GM21529 (cell line): ENCODE measurements around the gene GOLGA3.
A peak's percentile ranks its signal among the peaks of the same experiment; 100 is the strongest.
"Not testable (repeated sequence)": the region's sequence is repeated elsewhere in the genome, so short reads cannot be mapped to it uniquely, and the experiment has no call there.

Source experiments
- ATAC-seq: cut with Tn5 transposase; IDR thresholded peaks from one replicate; pipeline ENCODE4 v1.9.1; 2021; ENCODE audit not compliant: unreplicated experiment

The GOLGA3 gene

DNA sequence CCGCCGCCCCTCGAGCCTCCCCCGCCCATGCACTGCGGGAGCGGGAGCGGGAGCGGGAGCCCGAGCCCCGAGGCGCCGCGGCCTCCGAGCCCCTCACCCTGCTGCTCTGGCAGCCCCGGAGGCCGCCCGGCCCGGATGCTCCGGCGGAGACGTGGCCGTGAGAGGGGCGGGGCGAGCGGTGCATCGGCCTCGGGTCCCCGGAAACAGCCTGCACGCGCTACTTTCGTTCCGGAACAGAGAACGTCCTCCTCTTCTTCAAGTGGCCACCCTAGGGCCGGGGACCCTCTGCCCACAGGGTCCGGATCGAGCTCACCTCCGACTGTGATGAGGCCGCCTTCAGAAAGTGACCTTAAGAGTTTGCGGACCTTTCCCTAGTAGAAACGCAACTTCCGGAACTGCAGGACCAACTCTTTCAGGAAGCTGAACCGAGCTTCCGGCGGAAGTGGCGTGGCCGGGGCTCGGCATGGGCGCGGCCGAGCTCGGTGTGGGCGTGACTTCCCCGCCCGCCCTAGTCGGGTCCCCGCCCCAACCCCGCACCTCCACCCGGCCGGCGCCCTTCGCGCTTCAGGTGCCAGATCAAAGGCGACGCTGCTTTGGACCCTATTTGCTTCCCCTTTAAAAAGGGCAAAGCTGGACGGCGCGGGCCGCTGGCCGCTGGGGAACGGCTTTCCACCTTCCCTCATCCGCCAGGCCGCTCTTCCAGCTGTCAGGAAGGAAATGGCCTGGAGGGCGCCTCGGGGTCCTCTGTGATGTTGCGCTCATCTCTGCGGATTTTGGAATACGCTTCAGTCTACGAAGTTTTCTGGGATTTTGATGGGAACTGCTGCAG, at the start of gene GOLGA3:
Gene GOLGA3 (minus strand): TSS at position 164 of the 829 bp plus-strand sequence. CDS start 6,741 bp downstream, outside the sequence.
- ATAC-seq, result peak; percentile 87

DNA sequence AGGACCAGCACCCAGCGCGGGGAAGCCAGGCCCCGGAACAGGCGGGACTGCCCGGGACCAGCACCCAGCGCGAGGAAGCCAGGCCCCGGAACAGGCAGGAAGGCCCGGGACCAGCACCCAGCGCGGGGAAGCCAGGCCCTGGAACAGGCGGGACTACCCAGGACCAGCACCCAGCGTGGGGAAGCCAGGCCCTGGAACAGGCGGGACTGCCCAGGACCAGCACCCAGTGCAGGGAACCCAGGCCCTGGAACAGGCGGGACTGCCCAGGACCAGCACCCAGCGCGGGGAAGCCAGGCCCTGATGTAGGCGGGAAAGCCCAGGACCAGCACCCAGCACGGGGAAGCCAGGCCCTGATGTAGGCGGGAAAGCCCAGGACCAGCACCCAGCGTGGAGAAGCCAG, 46.0 kb upstream of the GOLGA3 start:
- not testable (repeated sequence) for ATAC-seq

DNA sequence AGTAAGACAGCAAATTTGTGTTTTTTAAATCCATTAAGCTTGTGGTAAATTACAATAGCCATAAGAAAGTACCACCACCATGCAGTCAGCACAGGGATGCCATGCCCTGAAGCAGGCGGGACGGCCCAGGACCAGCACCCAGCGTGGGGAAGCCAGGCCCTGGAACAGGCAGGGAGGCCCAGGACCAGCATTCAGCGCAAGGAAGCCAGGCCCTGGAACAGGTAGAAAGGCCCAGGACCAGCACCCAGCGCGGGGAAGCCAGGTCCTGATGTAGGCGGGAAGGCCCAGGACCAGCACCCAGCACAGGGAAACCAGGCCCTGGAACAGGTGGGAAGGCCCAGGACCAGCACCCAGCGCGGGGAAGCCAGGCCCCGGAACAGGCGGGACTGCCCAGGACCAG, 45.5 kb upstream of the GOLGA3 start:
- ATAC-seq, result no peak

- ATAC-seq, result no peak
These were observed 45.1 kb upstream of the GOLGA3 start for GRCh38 chr12:132873724-132874123.

DNA sequence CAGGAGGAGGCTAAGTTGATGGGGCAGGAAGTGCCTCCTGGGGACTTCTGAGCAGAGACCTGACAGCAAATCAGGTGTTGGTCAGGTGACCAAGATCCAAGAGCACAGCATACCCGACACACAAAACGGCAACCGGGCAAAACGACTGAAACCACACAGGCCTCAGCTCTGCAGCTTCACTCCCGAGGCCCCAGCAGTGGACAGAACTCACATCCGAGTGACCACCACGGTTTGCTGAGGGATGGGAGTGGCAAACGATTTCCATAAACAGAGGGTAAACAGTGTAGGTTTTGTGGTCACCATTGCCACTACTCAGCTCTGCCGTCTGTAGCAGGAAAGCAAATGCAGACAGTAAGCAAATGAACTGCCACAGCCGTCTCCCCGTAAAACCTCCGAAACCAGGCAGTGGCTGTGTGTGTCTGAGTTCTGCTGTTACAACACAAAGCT, 44.3 kb upstream of the GOLGA3 start:
- no peak for ATAC-seq

DNA sequence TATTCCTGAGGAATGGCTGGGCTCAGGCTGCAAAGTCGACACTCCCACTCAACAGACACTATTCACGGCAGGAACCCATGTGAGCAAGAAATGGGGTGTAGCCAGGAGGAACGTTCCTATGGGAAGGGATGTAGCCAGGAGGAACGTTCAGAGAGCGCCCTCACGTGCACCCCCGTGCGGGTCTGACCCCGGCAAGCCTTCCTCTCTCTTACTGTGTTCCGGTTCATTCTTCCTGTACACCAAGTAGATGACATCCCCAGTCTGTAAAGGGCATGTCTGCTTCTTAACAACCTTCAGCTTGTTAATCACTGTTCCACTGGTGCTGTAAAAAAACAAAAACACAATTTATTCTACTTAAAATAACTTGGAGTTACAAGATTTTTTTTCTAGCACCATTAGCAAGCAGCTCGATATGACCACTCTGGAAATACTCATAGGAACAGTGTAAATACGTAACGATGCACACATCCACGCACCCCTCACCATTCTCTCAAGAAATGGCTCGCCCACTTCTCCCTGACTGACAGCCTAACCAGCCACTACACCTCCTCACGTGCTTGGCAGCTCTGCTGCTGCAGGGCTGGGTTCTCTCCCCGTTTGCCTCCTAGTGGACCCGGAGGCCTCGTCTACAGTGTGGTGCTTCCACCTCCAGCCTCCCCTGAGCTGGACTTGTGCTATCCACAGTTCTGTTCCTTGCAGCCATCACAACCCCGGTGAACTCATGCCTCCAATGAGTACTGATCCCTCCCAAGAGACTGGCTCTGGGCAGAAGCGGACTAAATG, 43.6 kb upstream of the GOLGA3 start:
- no peak for ATAC-seq

GRCh38 chr12:132869551-132869950, 40.9 kb upstream of the GOLGA3 start:
- ATAC-seq, result no peak

DNA sequence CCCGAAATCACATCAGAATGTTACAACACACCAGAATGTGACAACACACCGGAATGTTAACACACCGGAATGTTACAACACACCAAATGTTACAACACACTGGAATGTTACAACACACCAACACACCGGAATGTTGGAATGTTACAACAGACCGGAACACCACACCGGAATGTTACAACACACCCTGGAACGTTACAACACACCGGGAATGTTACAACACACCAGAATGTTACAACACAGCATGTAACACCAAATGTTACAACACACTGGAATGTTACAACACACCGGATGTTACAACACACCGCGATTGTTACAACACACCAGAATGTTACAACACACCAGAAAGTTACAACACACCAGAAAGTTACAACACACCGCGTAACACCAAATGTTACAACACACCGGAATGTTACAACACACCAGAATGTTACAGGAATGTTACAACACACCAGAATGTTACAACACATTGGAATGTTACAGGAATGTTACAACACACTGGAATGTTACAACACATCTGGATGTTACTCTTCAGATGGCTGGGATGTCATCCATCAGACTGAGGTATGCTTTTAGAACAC, 37.7 kb upstream of the GOLGA3 start:
- ATAC-seq, result no peak

- no peak for ATAC-seq
These were observed 32.9 kb upstream of the GOLGA3 start for GRCh38 chr12:132861558-132861957.

- ATAC-seq, result no peak
These were observed 30.1 kb upstream of the GOLGA3 start for GRCh38 chr12:132858718-132859266.

GRCh38 chr12:132857019-132857418, 28.4 kb upstream of the GOLGA3 start:
- not testable (repeated sequence) for ATAC-seq

- ATAC-seq, result no peak
These were observed 27.9 kb upstream of the GOLGA3 start for GRCh38 chr12:132856581-132856980.

DNA sequence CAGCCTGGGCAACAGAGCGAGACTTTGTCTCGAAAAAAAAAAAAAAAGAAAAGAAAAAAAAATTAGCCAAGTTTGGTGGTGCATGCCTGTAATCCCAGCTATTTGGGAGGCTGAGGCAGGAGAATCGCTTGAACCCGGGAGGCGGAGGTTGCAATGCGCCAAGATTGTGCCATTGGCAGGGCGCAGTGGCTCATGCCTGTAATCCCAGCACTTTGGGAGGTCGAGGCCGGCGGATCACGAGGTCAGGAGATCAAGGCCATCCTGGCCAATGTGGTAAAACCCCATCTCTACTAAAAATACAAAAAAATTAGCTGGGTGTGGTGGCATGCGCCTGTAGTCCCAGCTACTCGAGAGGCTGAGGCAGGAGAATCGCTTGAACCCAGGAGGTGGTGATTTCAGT, 26.5 kb upstream of the GOLGA3 start:
- ATAC-seq, result not testable (repeated sequence)

DNA sequence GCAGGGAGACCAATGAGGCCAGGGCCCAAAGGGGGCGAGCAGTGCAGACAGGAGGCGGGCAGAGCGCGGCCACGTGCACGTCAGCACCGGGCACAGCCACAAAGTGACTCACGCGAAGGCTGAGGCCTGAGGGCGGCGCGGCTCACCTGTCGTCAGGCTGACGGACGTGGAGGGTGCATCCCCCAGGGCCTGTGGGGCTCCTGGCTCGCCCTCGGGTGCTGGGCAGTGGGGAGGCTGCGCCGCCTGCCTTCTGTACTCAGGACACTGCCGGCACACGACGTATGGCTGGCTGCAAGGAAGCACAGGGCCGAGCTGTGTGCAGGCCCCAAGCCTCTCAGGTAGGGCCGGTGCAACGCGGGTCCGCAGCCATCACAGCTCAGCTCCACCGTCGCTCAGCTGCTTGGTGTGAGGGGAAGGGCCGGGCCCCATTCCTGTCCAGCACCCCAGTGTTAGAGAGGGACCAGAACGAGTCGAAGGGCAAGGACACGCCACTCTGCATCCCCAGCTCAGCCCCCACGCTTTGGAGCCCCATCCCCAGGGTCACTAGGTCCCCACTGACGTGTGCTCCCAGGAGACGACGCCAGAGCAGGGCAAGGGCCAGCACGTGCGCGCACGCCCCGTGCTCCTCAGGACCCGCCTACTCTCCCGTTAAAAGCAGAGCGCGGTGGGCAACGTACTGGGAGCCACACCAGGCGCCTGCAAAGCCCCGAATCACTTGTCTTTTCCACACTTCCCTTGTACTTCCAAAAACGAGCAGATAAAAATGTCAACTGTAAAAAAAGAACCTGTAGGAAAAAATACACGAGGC, 24.8 kb upstream of the GOLGA3 start:
- ATAC-seq, result no peak

GRCh38 chr12:132852496-132852895, 23.8 kb upstream of the GOLGA3 start:
- no peak for ATAC-seq

- no peak for ATAC-seq
These were observed 22.8 kb upstream of the GOLGA3 start for GRCh38 chr12:132851465-132851864.

DNA sequence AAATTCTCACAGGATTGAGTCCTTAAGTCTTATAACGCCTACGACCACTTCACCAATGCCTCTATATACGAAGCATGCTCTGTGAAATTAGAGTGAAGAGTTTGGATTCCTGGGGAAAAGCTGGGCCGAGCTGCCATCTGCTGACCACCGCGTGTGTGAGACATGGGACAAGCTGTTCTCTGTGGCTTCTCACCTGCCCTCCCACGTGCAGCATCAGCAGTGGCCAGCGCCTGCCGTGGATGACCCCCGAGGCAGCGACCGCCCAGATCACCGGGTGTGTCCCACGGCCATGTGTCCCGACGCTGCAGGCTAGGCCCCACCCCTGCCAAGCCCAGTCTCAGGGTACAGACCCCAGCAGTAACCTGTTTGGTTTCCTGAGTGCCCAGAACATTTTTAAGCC, 21.6 kb upstream of the GOLGA3 start:
- ATAC-seq, result no peak

GRCh38 chr12:132848521-132848920, 19.9 kb upstream of the GOLGA3 start:
- no peak for ATAC-seq

DNA sequence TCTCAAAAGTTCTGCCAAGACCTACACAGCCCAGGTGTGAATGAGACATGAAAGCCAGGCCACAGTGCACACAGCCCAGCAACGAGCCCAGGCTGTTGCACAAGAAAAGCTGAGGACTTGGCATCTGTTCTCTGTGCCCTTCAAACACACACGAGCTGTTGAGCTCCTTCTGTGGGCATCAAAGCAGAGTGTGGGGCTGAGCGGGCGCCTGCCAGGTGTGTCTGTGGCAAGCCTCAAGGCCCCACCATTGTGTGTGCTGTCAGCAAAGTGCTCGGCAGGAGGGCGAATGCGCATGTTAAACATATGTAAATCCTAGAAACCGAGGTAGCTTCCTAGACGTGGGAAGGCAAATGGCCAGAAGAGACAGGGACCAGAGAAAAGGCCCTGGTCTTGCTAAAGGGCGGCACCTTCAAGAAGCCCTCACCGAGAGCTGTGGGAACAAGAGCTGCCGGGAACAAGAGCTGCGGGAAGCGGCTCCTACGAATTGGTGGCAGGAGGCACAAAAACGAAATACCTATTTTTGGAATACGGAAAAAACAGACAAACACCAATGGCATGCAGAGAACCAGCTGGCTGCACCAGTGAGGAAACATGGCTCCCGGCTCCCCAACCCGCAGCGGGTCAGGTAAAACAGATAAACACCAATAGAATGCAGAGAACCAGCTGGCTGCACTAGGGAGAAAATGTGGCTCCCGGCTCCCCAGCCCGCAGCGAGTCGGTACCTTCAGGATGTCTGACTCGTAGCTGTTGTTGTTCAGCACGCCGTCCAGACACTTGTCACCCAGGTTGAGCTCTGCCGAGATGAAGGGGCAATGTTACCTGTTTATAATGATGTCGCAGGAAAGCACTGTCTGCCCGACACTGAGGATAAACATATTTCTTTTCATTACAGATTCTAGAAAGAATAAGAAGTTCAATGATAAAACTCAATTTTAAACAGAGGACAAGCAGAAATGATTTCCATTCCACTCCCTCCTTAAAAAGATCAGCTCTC, 19.0 kb upstream of the GOLGA3 start:
- no peak for ATAC-seq
